Loucy (cell line): ENCODE results near the gene IGSF21.

Experiments used
- EZH2phosphoT487 ChIP-seq: fragments of 200-600 bp; IDR thresholded peaks from 2 replicates; pipeline ENCODE4 v1.6.1; 2018; ENCODE audit warnings: antibody characterized with exemption, mild to moderate bottlenecking, moderate library complexity, borderline replicate concordance
- TF ChIP-seq, protein P1 (sequence below): fragments of 200-600 bp; sonication (generic); conservative IDR thresholded peaks from 2 replicates; pipeline ENCODE4 v1.5.1; 2014; ENCODE audit warnings: mild to moderate bottlenecking, antibody characterized with exemption, low read length

DNA sequence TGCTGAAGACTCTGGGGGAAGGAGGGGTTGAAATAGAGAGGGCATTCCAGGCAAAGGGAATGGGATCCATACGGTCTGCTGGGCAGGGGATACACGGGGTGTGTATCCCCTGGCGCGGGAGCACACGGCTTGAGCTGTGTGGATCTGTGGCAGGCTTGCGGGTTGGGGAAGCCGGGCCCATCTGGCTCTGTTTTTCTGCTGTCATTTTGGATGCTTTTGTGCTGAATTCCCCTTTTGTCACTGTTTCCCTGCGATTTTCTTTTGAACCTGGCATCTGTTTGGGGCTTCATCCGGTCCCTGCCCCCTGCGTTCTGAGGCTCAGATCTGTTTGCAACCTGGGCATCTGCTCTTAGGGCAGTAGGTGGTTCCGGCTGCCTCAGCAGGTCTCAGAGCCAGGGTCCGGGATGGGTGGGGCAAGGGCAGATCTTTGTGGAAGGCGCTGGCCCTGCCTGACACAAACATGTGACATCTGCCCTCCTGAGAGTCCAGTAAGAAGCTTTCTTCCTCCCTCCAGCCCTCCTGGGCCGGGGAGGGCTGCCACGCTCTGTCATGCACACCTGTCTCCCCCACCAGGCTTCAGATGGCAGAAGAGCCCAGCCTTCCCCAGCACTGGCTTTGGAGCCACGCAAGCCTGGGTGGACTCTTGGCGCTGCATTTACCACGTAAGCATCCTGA lies 84.0 kb downstream of the IGSF21 start:
- TF ChIP-seq, protein P1, sequence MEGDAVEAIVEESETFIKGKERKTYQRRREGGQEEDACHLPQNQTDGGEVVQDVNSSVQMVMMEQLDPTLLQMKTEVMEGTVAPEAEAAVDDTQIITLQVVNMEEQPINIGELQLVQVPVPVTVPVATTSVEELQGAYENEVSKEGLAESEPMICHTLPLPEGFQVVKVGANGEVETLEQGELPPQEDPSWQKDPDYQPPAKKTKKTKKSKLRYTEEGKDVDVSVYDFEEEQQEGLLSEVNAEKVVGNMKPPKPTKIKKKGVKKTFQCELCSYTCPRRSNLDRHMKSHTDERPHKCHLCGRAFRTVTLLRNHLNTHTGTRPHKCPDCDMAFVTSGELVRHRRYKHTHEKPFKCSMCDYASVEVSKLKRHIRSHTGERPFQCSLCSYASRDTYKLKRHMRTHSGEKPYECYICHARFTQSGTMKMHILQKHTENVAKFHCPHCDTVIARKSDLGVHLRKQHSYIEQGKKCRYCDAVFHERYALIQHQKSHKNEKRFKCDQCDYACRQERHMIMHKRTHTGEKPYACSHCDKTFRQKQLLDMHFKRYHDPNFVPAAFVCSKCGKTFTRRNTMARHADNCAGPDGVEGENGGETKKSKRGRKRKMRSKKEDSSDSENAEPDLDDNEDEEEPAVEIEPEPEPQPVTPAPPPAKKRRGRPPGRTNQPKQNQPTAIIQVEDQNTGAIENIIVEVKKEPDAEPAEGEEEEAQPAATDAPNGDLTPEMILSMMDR, result no peak
- TF ChIP-seq EZH2phosphoT487, result no peak
